ENCODE data around the gene RLN2. TPM values are rescaled to one million over a fixed set of nuclear protein-coding genes. Genes with fewer than 3 reads are reported as not detected.

Gene RLN2
- total RNA-seq, 4 donors from 2014 or later, result not detected

- no peak for TF ChIP-seq CTCF (IDR thresholded peaks at IDR 0.05; ENCODE audit: low read depth)
These were observed 15.9 kb downstream of the RLN2 start for GRCh38 chr9:5288591-5288990.

GRCh38 chr9:5286262-5286661, 18.3 kb downstream of the RLN2 start:
- no peak for TF ChIP-seq CTCF (IDR thresholded peaks at IDR 0.05; ENCODE audit: low read depth)

- TF ChIP-seq CTCF (IDR thresholded peaks at IDR 0.05; ENCODE audit: low read depth), result no peak
These were observed 26.0 kb downstream of the RLN2 start for GRCh38 chr9:5278486-5278885.

GRCh38 chr9:5274770-5275169, 29.7 kb downstream of the RLN2 start:
- TF ChIP-seq CTCF (IDR thresholded peaks at IDR 0.05; ENCODE audit: low read depth), result no peak

- no peak for TF ChIP-seq CTCF (IDR thresholded peaks at IDR 0.05; ENCODE audit: low read depth)
These were observed 35.2 kb downstream of the RLN2 start for GRCh38 chr9:5269249-5269715.

- no peak for TF ChIP-seq CTCF (IDR thresholded peaks at IDR 0.05; ENCODE audit: low read depth)
These were observed 38.6 kb downstream of the RLN2 start for GRCh38 chr9:5265939-5266338.

GRCh38 chr9:5264219-5264595, 40.3 kb downstream of the RLN2 start:
- no peak for TF ChIP-seq CTCF (IDR thresholded peaks at IDR 0.05; ENCODE audit: low read depth)

Measured in subcutaneous adipose tissue (tissue), 4 donors.